Measurements from ENCODE around the gene PVR.

- TF ChIP-seq, protein P1, sequence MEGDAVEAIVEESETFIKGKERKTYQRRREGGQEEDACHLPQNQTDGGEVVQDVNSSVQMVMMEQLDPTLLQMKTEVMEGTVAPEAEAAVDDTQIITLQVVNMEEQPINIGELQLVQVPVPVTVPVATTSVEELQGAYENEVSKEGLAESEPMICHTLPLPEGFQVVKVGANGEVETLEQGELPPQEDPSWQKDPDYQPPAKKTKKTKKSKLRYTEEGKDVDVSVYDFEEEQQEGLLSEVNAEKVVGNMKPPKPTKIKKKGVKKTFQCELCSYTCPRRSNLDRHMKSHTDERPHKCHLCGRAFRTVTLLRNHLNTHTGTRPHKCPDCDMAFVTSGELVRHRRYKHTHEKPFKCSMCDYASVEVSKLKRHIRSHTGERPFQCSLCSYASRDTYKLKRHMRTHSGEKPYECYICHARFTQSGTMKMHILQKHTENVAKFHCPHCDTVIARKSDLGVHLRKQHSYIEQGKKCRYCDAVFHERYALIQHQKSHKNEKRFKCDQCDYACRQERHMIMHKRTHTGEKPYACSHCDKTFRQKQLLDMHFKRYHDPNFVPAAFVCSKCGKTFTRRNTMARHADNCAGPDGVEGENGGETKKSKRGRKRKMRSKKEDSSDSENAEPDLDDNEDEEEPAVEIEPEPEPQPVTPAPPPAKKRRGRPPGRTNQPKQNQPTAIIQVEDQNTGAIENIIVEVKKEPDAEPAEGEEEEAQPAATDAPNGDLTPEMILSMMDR (conservative IDR thresholded peaks at IDR 0.05; ENCODE audit: low read length): no peak
- no peak for TF ChIP-seq EZH2phosphoT487 (IDR thresholded peaks at IDR 0.05; ENCODE audit: borderline replicate concordance, low read depth, low read length)
These were observed 39.5 kb upstream of the PVR start for GRCh38 chr19:44604241-44604640.
